Glutamatergic neuron (in vitro differentiated cells): ENCODE measurements around the gene TAF1B. TPM values are rescaled to one million over a fixed set of nuclear protein-coding genes. Genes with fewer than 3 reads are reported as not detected.
"Not testable (repeated sequence)": the region's sequence is repeated elsewhere in the genome, so short reads cannot be mapped to it uniquely, and the experiment has no call there.

Source experiments
- DNase-seq: peaks from one replicate; pipeline ENCODE4 v3.0.0; 2022
- H3K27ac Mint-ChIP-seq: one replicate; pipeline ENCODE4 v1.8.0; 2020; ENCODE audit warnings: mild to moderate bottlenecking, mixed read lengths, inconsistent platforms; ENCODE audit not compliant: unreplicated experiment
- H3K27me3 Mint-ChIP-seq: one replicate; pipeline ENCODE4 v1.8.0; 2020; ENCODE audit warnings: mild to moderate bottlenecking, moderate library complexity, mixed read lengths, inconsistent platforms; ENCODE audit not compliant: unreplicated experiment
- H3K36me3 Mint-ChIP-seq: one replicate; pipeline ENCODE4 v1.8.0; 2020; ENCODE audit warnings: mild to moderate bottlenecking, mixed read lengths, inconsistent platforms; ENCODE audit not compliant: unreplicated experiment
- H3K4me1 Mint-ChIP-seq: one replicate; pipeline ENCODE4 v1.8.0; 2020; ENCODE audit warnings: mild to moderate bottlenecking, low read depth, mixed read lengths, inconsistent platforms; ENCODE audit not compliant: unreplicated experiment
- H3K4me3 Mint-ChIP-seq: one replicate; pipeline ENCODE4 v1.8.0; 2020; ENCODE audit warnings: mild to moderate bottlenecking, mixed read lengths, inconsistent platforms; ENCODE audit not compliant: unreplicated experiment
- H3K9me3 Mint-ChIP-seq: one replicate; pipeline ENCODE4 v1.8.0; 2020; ENCODE audit warnings: mild to moderate bottlenecking, moderate library complexity, mixed read lengths, inconsistent platforms; ENCODE audit not compliant: unreplicated experiment
- CTCF ChIP-seq: fragments of 200-600 bp; sonication (generic); IDR thresholded peaks from one replicate; pipeline ENCODE4 v1.5.0; 2021; ENCODE audit not compliant: partially characterized antibody, unreplicated experiment
- total RNA-seq: library from RNA; stranded (reverse); fragmentation: NEBNext Ultra II Directional; extraction: Animal tissue kit (Norgen Biotek cat#: 25700); gene quantifications from one replicate; pipeline ENCODE4 v1.2.1, GENCODE V29; 2021; ENCODE audit not compliant: unreplicated experiment

TAF1B gene
- total RNA-seq, 1 donor from 2014 or later, result 16.7 TPM

GRCh38 chr2:9914384-9915065 lies 71.3 kb downstream of the TAF1B start:
- Mint-ChIP-seq H3K9me3 (no peaks in the 10 kb centered on the region), H3K27ac (peak overlapping the region; percentile 77), H3K27me3 (no peaks in the 10 kb centered on the region), H3K36me3 (no peaks in the 10 kb centered on the region), H3K4me3 (no peak overlapping the region), H3K4me1 (no peaks in the 10 kb centered on the region)
- no peak for TF ChIP-seq CTCF
- peak; percentile 23 for DNase-seq

- DNase-seq, result no peak
- Mint-ChIP-seq H3K36me3 (no peaks in the 10 kb centered on the region), H3K27me3 (no peaks in the 10 kb centered on the region), H3K4me1 (no peaks in the 10 kb centered on the region), H3K27ac (no peak overlapping the region), H3K4me3 (no peak overlapping the region), H3K9me3 (no peaks in the 10 kb centered on the region)
- TF ChIP-seq CTCF, result no peak
Measured at GRCh38 chr2:9918275-9918674, 75.0 kb downstream of the TAF1B start.

- H3K4me1 Mint-ChIP-seq, result no peaks in the 10 kb centered on the region
- DNase-seq, result no peak
- H3K4me3 Mint-ChIP-seq, result no peak overlapping the region
- no peaks in the 10 kb centered on the region for H3K27me3 Mint-ChIP-seq
- no peaks in the 10 kb centered on the region for H3K9me3 Mint-ChIP-seq
- no peak overlapping the region for H3K27ac Mint-ChIP-seq
- no peak for TF ChIP-seq CTCF
- no peaks in the 10 kb centered on the region for H3K36me3 Mint-ChIP-seq
Measured at GRCh38 chr2:9919512-9919911, 76.2 kb downstream of the TAF1B start.

GRCh38 chr2:9927020-9927419 lies 83.7 kb downstream of the TAF1B start:
- not testable (repeated sequence) for H3K27me3 Mint-ChIP-seq, H3K4me3 Mint-ChIP-seq, H3K9me3 Mint-ChIP-seq, H3K4me1 Mint-ChIP-seq, DNase-seq, H3K36me3 Mint-ChIP-seq, H3K27ac Mint-ChIP-seq

GRCh38 chr2:9937258-9937657 lies 94.0 kb downstream of the TAF1B start:
- peaks cover 1% of the 10 kb centered on the region for H3K4me1 Mint-ChIP-seq
- H3K9me3 Mint-ChIP-seq, result peaks cover 2% of the 10 kb centered on the region
- H3K4me3 Mint-ChIP-seq, result no peak overlapping the region
- H3K36me3 Mint-ChIP-seq, result peaks cover 6% of the 10 kb centered on the region
- H3K27me3 Mint-ChIP-seq, result peaks cover 2% of the 10 kb centered on the region
- H3K27ac Mint-ChIP-seq, result no peak overlapping the region
- no peak for TF ChIP-seq CTCF
- DNase-seq, result no peak
